T-helper 2 cell treated with Interferon-gamma antibody and Interleukin-4, amounts not matched to agents 100 ng/mL and 5 ng/mL, for 36 hours (primary cell): Measurements from ENCODE around the gene HOXA4. TPM values are rescaled to one million over a fixed set of nuclear protein-coding genes. Genes with fewer than 3 reads are reported as not detected.

ENCODE experiments used
- intact Hi-C: fragments of 100-400 bp; cut with micrococcal nuclease; formaldehyde crosslinking; loops from one replicate; pipeline ENCODE4 v1.15.1; 2023
- total RNA-seq: library from RNA; stranded (reverse); gene quantifications from 2 replicates; pipeline ENCODE4 v1.2.3, GENCODE V29; 2022

The HOXA4 gene
- total RNA-seq, 1 donor from 2014 or later = 0.16 TPM

- intact Hi-C loops = loop anchor here (2.0 to 10.0 kb wide), 4 partner anchors 53 to 233 kb away; partner anchors contain the start of genes EVX1 and SKAP2
These were observed 32.6 kb downstream of the HOXA4 start for GRCh38 chr7:27097686-27098577.

GRCh38 chr7:27096768-27097514 lies 33.6 kb downstream of the HOXA4 start:
- intact Hi-C loops = loop anchor here (1.0 to 10.0 kb wide), 6 partner anchors 34 to 1235 kb away; partner anchors contain the start of genes EVX1 and SKAP2

- intact Hi-C loops = loop anchor here (1.0 to 10.0 kb wide), 6 partner anchors 35 to 1234 kb away; partner anchors contain the start of genes EVX1 and SKAP2
These were observed 34.4 kb downstream of the HOXA4 start, which contains the start of gene HOXA1 for GRCh38 chr7:27095897-27096767. TSS of gene HOXA1 (minus strand) at chr7:27096000. CDS start at chr7:27095912, 88 bp downstream.

GRCh38 chr7:27095050-27095896 lies 35.3 kb downstream of the HOXA4 start:
- intact Hi-C loops = loop anchor here (10.0 kb wide), 1 partner anchor 150 kb away; the partner anchor contains the start of gene EVX1

- intact Hi-C loops = loop anchor here (10.0 kb wide), 1 partner anchor 150 kb away; the partner anchor contains the start of gene EVX1
These were observed 36.1 kb downstream of the HOXA4 start for GRCh38 chr7:27094304-27095049.

DNA sequence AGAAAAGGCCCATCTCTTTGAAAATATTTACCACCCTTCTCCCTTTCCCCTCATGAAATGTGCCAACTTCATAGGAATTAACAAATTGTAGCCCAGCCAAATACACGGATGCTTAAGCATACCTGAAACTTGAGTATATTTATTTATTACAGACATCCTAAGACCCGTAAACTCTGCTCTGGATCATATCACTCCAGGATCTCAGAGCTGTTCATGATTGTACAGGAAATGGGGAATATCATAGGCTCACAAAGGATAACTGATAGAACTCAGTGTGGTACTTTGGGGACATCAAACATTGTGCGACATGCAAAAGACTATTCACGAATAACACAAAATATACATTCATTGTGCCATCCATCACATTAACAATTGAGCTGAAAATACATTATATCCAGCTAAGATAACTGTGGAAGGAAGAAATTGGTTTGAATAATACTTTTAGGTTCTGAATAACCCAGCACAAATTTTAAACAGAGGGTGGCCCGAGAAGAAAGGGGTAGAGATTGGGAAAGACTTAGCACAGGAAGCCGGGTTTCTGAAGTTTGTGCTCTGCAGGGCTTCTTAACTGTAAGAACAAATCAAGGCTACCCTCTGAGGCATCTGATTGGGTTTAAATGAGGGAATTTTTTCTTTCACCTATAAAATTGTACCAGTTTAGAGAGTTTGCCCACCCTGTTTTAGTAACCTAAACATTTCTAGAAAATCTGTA lies 37.2 kb downstream of the HOXA4 start:
- intact Hi-C loops = loop anchor here (10.0 kb wide), 1 partner anchor 151 kb away; the partner anchor contains the start of gene EVX1

- intact Hi-C loops = loop anchor here (10.0 kb wide), 1 partner anchor 152 kb away; the partner anchor contains the start of gene EVX1
These were observed 37.8 kb downstream of the HOXA4 start for GRCh38 chr7:27092819-27093110.

DNA sequence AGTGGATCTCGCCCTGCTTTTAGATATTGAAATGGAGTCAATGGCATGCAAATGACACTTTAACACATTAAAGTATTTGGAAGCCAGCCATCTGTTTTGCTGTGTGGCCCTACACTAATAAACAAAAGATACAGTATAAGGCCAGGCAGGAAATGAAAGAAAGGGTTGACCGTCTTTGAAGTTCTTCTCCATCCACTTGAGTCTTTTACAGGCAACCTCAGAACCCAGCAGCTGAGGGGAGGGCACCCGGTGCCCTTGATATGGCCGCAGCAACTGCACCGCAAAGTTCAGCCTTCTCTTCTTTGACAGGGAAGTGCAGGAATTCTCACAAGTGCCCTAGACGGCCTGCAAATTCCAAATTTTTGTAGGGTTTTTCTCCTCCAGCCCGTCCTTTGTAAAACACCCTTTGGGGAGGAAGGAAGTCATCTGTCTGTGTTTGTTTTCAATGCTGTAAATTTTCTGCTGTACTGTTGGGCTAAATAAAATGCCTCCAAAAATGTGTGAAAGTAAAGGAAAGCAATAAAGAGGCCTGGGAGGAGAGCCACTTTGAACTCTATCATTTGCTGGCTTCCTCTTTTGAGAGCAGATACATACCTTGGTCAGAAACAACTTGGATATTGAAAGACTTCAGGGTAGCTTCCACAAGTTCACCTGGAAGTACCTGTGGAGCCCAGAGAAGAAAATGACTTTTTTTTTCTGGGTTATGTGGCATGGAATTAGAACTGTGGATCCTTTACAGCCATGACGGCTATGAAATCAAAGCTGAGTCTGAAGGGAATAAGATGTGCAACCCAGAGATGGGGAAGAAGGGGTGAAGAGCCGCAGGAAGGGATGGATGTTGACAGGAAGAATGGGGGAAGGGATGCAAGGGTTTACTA lies 38.4 kb downstream of the HOXA4 start:
- intact Hi-C loops = loop anchor here (10.0 kb wide), 1 partner anchor 153 kb away; the partner anchor contains the start of gene EVX1

DNA sequence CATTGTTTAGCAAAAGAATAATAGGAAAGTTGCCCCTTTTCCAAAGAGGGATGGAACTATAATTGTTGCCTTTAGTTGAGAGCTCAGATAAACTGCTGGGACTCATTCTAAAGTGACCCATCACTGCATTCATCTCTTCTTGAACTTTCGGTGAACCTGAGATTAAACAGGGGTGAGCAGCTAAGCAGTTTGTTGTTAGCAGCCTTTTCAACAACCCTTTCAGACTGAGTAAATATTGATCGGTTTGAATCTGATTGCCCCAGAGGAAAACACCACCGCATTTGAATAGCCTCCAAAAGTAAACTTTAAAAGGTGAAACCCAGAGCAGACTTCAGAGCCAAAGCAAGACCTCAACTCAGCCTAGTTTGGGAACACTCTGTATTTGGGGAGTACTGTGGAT lies 39.5 kb downstream of the HOXA4 start:
- intact Hi-C loops = loop anchor here (10.0 kb wide), 1 partner anchor 154 kb away; the partner anchor contains the start of gene EVX1

- intact Hi-C loops = no loop called here
These were observed 42.3 kb downstream of the HOXA4 start for GRCh38 chr7:27088002-27088922.

DNA sequence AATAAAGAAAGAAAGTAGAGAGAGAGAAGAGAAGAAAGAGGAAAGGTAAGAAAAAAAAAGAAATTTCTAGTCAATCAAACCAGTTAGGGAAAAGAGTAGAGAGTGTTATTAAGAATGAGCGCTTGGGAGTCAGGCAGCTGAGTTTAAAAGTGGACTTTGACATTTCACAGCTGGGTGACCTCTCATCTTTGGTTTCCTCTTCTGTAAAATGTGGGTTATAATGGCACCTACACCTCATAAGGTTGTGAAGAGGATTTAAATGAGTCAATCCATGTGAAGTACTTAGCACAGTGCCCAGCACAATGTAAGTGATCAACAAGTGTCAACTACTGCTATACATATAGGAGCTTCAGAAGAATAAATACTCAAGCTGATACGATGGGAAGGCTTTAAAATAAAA lies 46.9 kb downstream of the HOXA4 start:
- intact Hi-C loops = no loop called here

DNA sequence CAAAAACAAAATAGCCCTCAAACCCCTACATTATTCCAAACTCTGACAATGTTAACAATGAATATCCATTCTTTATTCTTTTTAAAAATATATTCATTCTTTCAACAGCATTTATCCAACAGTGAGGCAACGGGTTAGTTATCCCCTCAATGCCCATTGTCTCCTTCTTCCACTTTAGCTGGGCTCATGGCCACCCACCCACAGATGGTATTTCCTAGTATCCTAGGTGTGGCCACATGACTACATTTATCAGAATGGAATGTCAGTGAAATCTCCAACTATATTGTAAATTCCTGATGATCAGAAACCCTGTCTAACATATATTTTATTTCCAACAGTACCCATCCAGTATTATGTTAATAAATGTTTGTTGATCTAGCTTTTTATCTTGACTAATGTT lies 48.4 kb downstream of the HOXA4 start:
- intact Hi-C loops = no loop called here

GRCh38 chr7:27080844-27081436 lies 49.6 kb downstream of the HOXA4 start:
- intact Hi-C loops = no loop called here

DNA sequence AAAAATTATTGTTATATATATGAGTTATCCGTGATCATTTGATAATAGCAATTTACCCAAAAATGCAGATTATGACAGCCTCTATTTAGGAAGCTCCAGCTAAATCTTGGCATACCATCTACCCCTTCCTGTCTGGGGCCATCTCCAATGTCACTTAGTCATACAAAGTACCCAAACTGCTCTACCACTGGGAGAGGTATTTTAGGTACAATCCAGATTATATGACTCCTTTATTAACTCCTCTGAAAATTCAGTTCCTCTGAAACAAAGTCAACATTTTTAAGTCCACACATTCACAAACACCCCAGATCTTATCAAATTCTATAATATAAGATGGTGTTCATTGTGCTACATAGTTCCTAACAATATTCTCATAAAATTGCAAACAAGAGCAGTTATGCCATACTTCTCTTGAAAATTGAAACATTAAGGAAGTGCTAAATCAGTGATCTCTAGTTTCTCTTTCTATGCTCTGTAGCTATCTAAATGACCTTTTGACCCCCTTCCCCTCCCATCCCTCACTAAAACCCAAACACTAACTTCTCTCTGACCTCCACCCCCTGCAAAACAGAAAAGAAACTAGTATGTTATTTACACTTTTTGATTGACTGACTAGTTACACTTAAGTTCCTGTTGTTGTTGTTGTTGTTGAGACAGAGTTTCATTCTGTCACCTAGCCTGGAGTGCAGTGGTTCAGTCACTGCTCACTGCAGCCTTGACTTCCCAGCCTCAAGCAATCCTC lies 51.2 kb downstream of the HOXA4 start:
- intact Hi-C loops = no loop called here

- intact Hi-C loops = no loop called here
These were observed 51.8 kb downstream of the HOXA4 start for GRCh38 chr7:27078616-27079233.
